HCT116 (cell line): ENCODE results near the gene CASP5. TPM values are rescaled to one million over a fixed set of nuclear protein-coding genes. Genes with fewer than 3 reads are reported as not detected.

Experiments used
- ATAC-seq: fragments of 200-7000 bp; cut with Tn5 transposase; 2 replicates; pipeline ENCODE4 v1.9.1; 2020; ENCODE audit warnings: mild to moderate bottlenecking, moderate library complexity
- BruUV-seq: library from RNA; stranded (reverse); fragments of 400-500 nt; replicated peaks from 2 replicates; lab custom pipeline; 2021; lab: Mats Ljungman, UMichigan
- CTCF ChIA-PET: fragments of 300-600 bp; sonication (Branson Sonifier 250); formaldehyde crosslinking; loops from one replicate; lab custom pipeline; 2021; ENCODE audit warnings: antibody characterized with exemption; lab: Charles Lee
- POLR2A ChIA-PET: fragments of 300-600, 350-600 bp; sonication (Branson Sonifier 250); formaldehyde crosslinking; loops from one replicate; lab custom pipeline; 2021; ENCODE audit warnings: antibody characterized with exemption; lab: Charles Lee
- RAD21 ChIA-PET, 2 experiments: fragments of 300-600 bp; sonication (Branson Sonifier 250); formaldehyde crosslinking; loops; one replicate each; lab custom pipeline; 2023; ENCODE audit warnings: low total read pairs in 2 of 2; ENCODE audit not compliant: uncharacterized antibody in 2 of 2, unreplicated experiment in 2 of 2, low non-redundant PET in 1 of 2; lab: Charles Lee
- DNase-seq: peaks from one replicate; pipeline ENCODE4 v3.0.0-alpha.2; 2010; ENCODE audit warnings: low read depth, low spot score
- H2AFZ ChIP-seq: fragments of 200-600 bp; shearing (Covaris generic), sonication (generic); 2 replicates; pipeline ENCODE4 v1.6.1; 2017; ENCODE audit warnings: low read depth, mixed run types, mixed read lengths, antibody characterized with exemption, low read length; ENCODE audit not compliant: poor library complexity, severe bottlenecking
- H3K27ac ChIP-seq: 2 replicates; pipeline ENCODE4 v1.5.1; 2012; ENCODE audit warnings: low read depth, low read length
- H3K27me3 ChIP-seq: fragments of 200-600 bp; sonication (generic); 2 replicates; pipeline ENCODE4 v1.6.1; 2016; ENCODE audit warnings: mixed run types, low read length, mixed read lengths; ENCODE audit not compliant: insufficient read depth
- H3K36me3 ChIP-seq, 2 experiments: fragments of 200-500 bp in 1 of 2; fragments of 200-600 bp in 1 of 2; sonication (Bioruptor generic) in 1 of 2; sonication (generic) in 1 of 2; 2 replicates each; pipeline versions ENCODE4 v1.5.1 to v1.6.1; 2014 to 2016; ENCODE audit warnings: low read length in 2 of 2, inconsistent platforms in 1 of 2, mixed read lengths in 1 of 2, mixed run types in 1 of 2; ENCODE audit not compliant: insufficient read depth in 2 of 2, control insufficient read depth in 1 of 2
- H3K4me1 ChIP-seq, 2 experiments: fragments of 200-600 bp in 1 of 2; sonication (generic) in 1 of 2; 2 replicates each; pipeline versions ENCODE4 v1.5.1 to v1.6.1; 2012 to 2017; ENCODE audit warnings: low read length in 2 of 2, inconsistent platforms in 1 of 2, mild to moderate bottlenecking in 1 of 2, mixed read lengths in 1 of 2, mixed run types in 1 of 2, moderate library complexity in 1 of 2; ENCODE audit not compliant: insufficient read depth in 2 of 2, control insufficient read depth in 1 of 2
- H3K4me2 ChIP-seq: fragments of 200-600 bp; sonication (generic); 2 replicates; pipeline ENCODE4 v1.6.1; 2017; ENCODE audit warnings: mixed run types, low read length, mixed read lengths
- H3K4me3 ChIP-seq, 2 experiments: fragments of 200-600 bp in 1 of 2; sonication (generic) in 1 of 2; replicated peaks in 1 of 2; 2 replicates each; pipeline ENCODE4 v1.5.1; 2011 to 2016; ENCODE audit warnings: low read length in 2 of 2, control low read depth in 1 of 2, low read depth in 1 of 2, mild to moderate bottlenecking in 1 of 2, mixed read lengths in 1 of 2, mixed run types in 1 of 2
- H3K79me2 ChIP-seq: fragments of 200-600 bp; sonication (generic); 2 replicates; pipeline ENCODE4 v1.6.1; 2017; ENCODE audit warnings: mild to moderate bottlenecking, mixed run types, low read length, moderate library complexity, mixed read lengths; ENCODE audit not compliant: insufficient read depth
- H3K9ac ChIP-seq: fragments of 200-600 bp; sonication (generic); 2 replicates; pipeline ENCODE4 v1.6.1; 2016; ENCODE audit warnings: low read length, mixed read lengths
- H3K9me2 ChIP-seq: fragments of 200-600 bp; sonication (generic), shearing (Covaris generic); 2 replicates; pipeline ENCODE4 v1.6.1; 2017; ENCODE audit warnings: mixed run types, mild to moderate bottlenecking, moderate library complexity; ENCODE audit not compliant: insufficient read depth
- H3K9me3 ChIP-seq, 2 experiments: fragments of 200-500 bp in 1 of 2; fragments of 200-600 bp in 1 of 2; sonication (Bioruptor generic) in 1 of 2; sonication (generic) in 1 of 2; 2 replicates each; pipeline ENCODE4 v1.6.1; 2014 to 2017; ENCODE audit warnings: low read length in 2 of 2, mixed read lengths in 2 of 2, inconsistent platforms in 1 of 2, low read depth in 1 of 2, mild to moderate bottlenecking in 1 of 2, mixed run types in 1 of 2, moderate library complexity in 1 of 2; ENCODE audit not compliant: control insufficient read depth in 1 of 2, insufficient read depth in 1 of 2
- H4K20me1 ChIP-seq: fragments of 200-600 bp; sonication (generic), shearing (Covaris generic); 2 replicates; pipeline ENCODE4 v1.6.1; 2017; ENCODE audit warnings: mixed run types, mild to moderate bottlenecking, moderate library complexity; ENCODE audit not compliant: insufficient read depth
- ATF3 ChIP-seq: IDR thresholded peaks from 2 replicates; pipeline ENCODE4 v1.6.1; 2012
- CEBPB ChIP-seq: IDR thresholded peaks from 2 replicates; pipeline ENCODE4 v1.6.1; 2012; ENCODE audit warnings: low read depth
- EZH2 ChIP-seq: fragments of 200-600 bp; sonication (generic); IDR thresholded peaks from 2 replicates; pipeline ENCODE4 v1.6.1; 2017; ENCODE audit warnings: antibody characterized with exemption, mixed run types
- EZH2phosphoT487 ChIP-seq: fragments of 200-600 bp; IDR thresholded peaks from 2 replicates; pipeline ENCODE4 v1.6.1; 2018; ENCODE audit warnings: antibody characterized with exemption, borderline replicate concordance
- POLR2AphosphoS5 ChIP-seq: IDR thresholded peaks from 2 replicates; pipeline ENCODE4 v1.6.1; 2011; ENCODE audit warnings: mild to moderate bottlenecking, low read depth, low read length, moderate library complexity
- RAD21 ChIP-seq: IDR thresholded peaks from 2 replicates; pipeline ENCODE4 v1.6.1; 2012; ENCODE audit warnings: low read depth, mild to moderate bottlenecking
- SRF ChIP-seq: IDR thresholded peaks from 2 replicates; pipeline ENCODE4 v1.6.1; 2012; ENCODE audit warnings: low read depth
- YY1 ChIP-seq: IDR thresholded peaks from 2 replicates; pipeline ENCODE4 v1.6.1; 2011; ENCODE audit warnings: low read length, low read depth, moderate library complexity, mild to moderate bottlenecking; ENCODE audit not compliant: insufficient replicate concordance; ENCODE audit errors: extremely low read depth
- ZBTB33 ChIP-seq: IDR thresholded peaks from 2 replicates; pipeline ENCODE4 v1.6.1; 2011; ENCODE audit warnings: mild to moderate bottlenecking, low read length, moderate library complexity; ENCODE audit not compliant: insufficient replicate concordance; ENCODE audit errors: extremely low read depth
- ZFX ChIP-seq: fragments of 450-650 bp; IDR thresholded peaks from 2 replicates; pipeline ENCODE4 v1.6.1; 2017
- ZNF274 ChIP-seq: fragments of 200-500 bp; sonication (Bioruptor generic); IDR thresholded peaks from 2 replicates; pipeline ENCODE4 v1.6.1; 2014; ENCODE audit warnings: mild to moderate bottlenecking, low read depth, low read length, inconsistent platforms
- intact Hi-C: fragments of 100-400 bp; cut with micrococcal nuclease; formaldehyde crosslinking; loops from 2 replicates; pipeline ENCODE4 v1.10.0; 2022
- total RNA-seq: library from RNA; stranded (reverse); gene quantifications from one replicate; pipeline ENCODE4 v1.2.1, GENCODE V29; 2021; ENCODE audit not compliant: unreplicated experiment
- TF ChIP-seq, protein P1 (sequence below): IDR thresholded peaks from 2 replicates; pipeline ENCODE4 v1.6.1; 2012; ENCODE audit warnings: low read depth

CASP5 gene
- total RNA-seq, 1 experiment from 2014 or later, result not detected

DNA sequence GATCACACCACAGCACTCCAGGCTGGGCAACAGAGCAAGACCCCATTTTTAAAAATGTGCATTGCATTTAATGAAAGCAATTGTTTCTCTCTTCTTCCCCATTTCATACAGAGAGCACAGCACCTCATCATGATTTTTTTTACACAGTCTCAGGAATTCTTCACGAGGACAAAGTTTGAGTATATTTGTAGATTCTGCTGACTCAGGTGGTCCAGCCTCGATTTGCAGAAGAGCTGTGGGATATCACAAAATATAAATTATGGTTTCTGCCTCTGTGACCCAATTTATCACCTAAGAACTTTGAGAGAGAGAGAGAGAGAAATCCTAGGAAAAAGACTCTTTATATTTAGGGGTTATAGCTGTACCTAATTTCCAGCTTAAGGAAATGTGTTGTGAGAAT lies 19.8 kb downstream of the CASP5 start:
- no peak overlapping the region for H2AFZ ChIP-seq
- TF ChIP-seq ZNF274 (no peak), EZH2 (no peak), ZFX (no peak)
- H3K9ac ChIP-seq, result no peak overlapping the region
- CTCF ChIA-PET, result no interaction called here
- H3K36me3 ChIP-seq, result no peaks in the 10 kb centered on the region
- H3K9me3 ChIP-seq, result no peaks in the 10 kb centered on the region
- no peaks in the 10 kb centered on the region for H4K20me1 ChIP-seq
- H3K9me2 ChIP-seq, result no peaks in the 10 kb centered on the region
- DNase-seq (no peak), ATAC-seq (no peak)
- no peak overlapping the region for H3K27ac ChIP-seq
- no peak overlapping the region for H3K4me3 ChIP-seq
- no peaks in the 10 kb centered on the region for H3K79me2 ChIP-seq
- H3K4me2 ChIP-seq, result no peak overlapping the region
- no TSS peak for BruUV-seq
- H3K4me1 ChIP-seq, result peaks cover 0 to 12% of the 10 kb centered on the region in 2 experiments; a peak in 2 of 4 replicates
- RAD21 ChIA-PET, result no interaction called here
- POLR2A ChIA-PET, result no interaction called here
- H3K27me3 ChIP-seq, result no peaks in the 10 kb centered on the region
- intact Hi-C loops, result no loop called here

DNA sequence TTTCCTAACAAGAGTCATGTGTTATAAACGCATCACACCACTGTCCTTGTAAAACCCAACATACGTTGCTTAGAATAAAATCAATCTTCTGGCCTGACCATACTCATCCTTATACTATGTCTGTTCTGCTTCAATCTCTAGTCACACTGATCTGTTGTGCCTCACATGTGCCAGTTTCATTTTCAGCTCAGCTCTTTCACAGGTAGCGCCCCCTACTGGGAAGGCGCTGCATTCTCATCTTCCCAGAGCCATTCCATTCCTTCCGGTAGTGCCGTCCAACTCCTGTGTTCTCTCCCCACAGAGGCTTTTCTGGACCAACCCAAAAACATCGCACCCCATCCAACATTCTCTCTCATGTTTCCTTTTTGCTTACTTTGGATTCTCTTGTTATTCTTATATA lies 22.2 kb downstream of the CASP5 start:
- ATAC-seq (peak; percentile 84), DNase-seq (peak; percentile 19)
- Histone ChIP-seq H4K20me1 (no peaks in the 10 kb centered on the region), H3K4me2 (no peak overlapping the region), H3K4me1 (peaks cover 0 to 12% of the 10 kb centered on the region in 2 experiments; a peak in 2 of 4 replicates), H3K9ac (no peak overlapping the region), H3K27ac (no peak overlapping the region), H3K9me3 (no peaks in the 10 kb centered on the region), H2AFZ (peak overlapping the region; percentile 82), H3K36me3 (no peaks in the 10 kb centered on the region), H3K27me3 (no peaks in the 10 kb centered on the region), H3K4me3 (no peak overlapping the region), H3K9me2 (no peaks in the 10 kb centered on the region), H3K79me2 (no peaks in the 10 kb centered on the region)
- RAD21 ChIA-PET, result no interaction called here
- POLR2A ChIA-PET, result no interaction called here
- intact Hi-C loops, result no loop called here
- BruUV-seq, result no TSS peak
- CTCF ChIA-PET, result interaction anchor here (1.2 kb wide), 1 partner anchor 8 kb away, joined by 4 read pairs; no protein-coding TSS in a partner anchor
- TF ChIP-seq YY1, result no peak
- TF ChIP-seq, protein P1, sequence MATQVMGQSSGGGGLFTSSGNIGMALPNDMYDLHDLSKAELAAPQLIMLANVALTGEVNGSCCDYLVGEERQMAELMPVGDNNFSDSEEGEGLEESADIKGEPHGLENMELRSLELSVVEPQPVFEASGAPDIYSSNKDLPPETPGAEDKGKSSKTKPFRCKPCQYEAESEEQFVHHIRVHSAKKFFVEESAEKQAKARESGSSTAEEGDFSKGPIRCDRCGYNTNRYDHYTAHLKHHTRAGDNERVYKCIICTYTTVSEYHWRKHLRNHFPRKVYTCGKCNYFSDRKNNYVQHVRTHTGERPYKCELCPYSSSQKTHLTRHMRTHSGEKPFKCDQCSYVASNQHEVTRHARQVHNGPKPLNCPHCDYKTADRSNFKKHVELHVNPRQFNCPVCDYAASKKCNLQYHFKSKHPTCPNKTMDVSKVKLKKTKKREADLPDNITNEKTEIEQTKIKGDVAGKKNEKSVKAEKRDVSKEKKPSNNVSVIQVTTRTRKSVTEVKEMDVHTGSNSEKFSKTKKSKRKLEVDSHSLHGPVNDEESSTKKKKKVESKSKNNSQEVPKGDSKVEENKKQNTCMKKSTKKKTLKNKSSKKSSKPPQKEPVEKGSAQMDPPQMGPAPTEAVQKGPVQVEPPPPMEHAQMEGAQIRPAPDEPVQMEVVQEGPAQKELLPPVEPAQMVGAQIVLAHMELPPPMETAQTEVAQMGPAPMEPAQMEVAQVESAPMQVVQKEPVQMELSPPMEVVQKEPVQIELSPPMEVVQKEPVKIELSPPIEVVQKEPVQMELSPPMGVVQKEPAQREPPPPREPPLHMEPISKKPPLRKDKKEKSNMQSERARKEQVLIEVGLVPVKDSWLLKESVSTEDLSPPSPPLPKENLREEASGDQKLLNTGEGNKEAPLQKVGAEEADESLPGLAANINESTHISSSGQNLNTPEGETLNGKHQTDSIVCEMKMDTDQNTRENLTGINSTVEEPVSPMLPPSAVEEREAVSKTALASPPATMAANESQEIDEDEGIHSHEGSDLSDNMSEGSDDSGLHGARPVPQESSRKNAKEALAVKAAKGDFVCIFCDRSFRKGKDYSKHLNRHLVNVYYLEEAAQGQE, result no peak
- no peak for TF ChIP-seq EZH2phosphoT487
- no peak for TF ChIP-seq SRF
- TF ChIP-seq CEBPB, result no peak
- no peak for TF ChIP-seq ZNF274
- TF ChIP-seq POLR2AphosphoS5, result no peak
- no peak for TF ChIP-seq ZBTB33
- TF ChIP-seq ATF3, result no peak
- TF ChIP-seq RAD21, result peak; percentile 41; the same call in 1 of the 2 replicates
